Activated CD4-positive, alpha-beta T cell treated with anti-CD3 and anti-CD28 coated beads, Interleukin-2, amount 50 U/mL, for 24 hours (primary cell): ENCODE data around the gene CCL28.
"Not testable (repeated sequence)": the region's sequence is repeated elsewhere in the genome, so short reads cannot be mapped to it uniquely, and the experiment has no call there.

Experiments used
- DNase-seq, 2 donors: peaks; one replicate each; pipeline ENCODE4 v3.0.0-alpha.2; 2020; ENCODE audit warnings: low read depth in 1 of 2, low spot score in 1 of 2

Gene CCL28

GRCh38 chr5:43410414-43410813, 1.8 kb downstream of the CCL28 start:
- DNase-seq = no peak

GRCh38 chr5:43409809-43410271, 2.4 kb downstream of the CCL28 start:
- no peak for DNase-seq

GRCh38 chr5:43402524-43403066, 9.6 kb downstream of the CCL28 start:
- not testable (repeated sequence) for DNase-seq

GRCh38 chr5:43401827-43402226, 10.4 kb downstream of the CCL28 start:
- no peak for DNase-seq

GRCh38 chr5:43400082-43400481, 12.1 kb downstream of the CCL28 start:
- no peak for DNase-seq

GRCh38 chr5:43396762-43397304, 15.4 kb downstream of the CCL28 start:
- DNase-seq = peak; percentile 31 to 36

- DNase-seq = no peak
Measured at GRCh38 chr5:43390471-43390870, 21.7 kb downstream of the CCL28 start.

GRCh38 chr5:43389679-43390329, 22.4 kb downstream of the CCL28 start:
- DNase-seq = peak in 1 of 2 donors; percentile 41

- no peak for DNase-seq
Measured at GRCh38 chr5:43386960-43387362, 25.2 kb downstream of the CCL28 start.

GRCh38 chr5:43376496-43377140, 35.6 kb downstream of the CCL28 start:
- no peak for DNase-seq

GRCh38 chr5:43371821-43372220, 40.4 kb downstream of the CCL28 start:
- DNase-seq = no peak

- no peak for DNase-seq
Measured at GRCh38 chr5:43370352-43370751, 41.8 kb downstream of the CCL28 start.

- DNase-seq = no peak
Measured at GRCh38 chr5:43369651-43370050, 42.5 kb downstream of the CCL28 start.

GRCh38 chr5:43367909-43368669, 44.1 kb downstream of the CCL28 start:
- no peak for DNase-seq

GRCh38 chr5:43367453-43367852, 44.7 kb downstream of the CCL28 start:
- no peak for DNase-seq

- DNase-seq = not testable (repeated sequence)
Measured at GRCh38 chr5:43366680-43367246, 45.4 kb downstream of the CCL28 start.

- not testable (repeated sequence) for DNase-seq
Measured at GRCh38 chr5:43365155-43365554, 47.0 kb downstream of the CCL28 start.

GRCh38 chr5:43363445-43364152, 48.6 kb downstream of the CCL28 start:
- no peak for DNase-seq

- no peak for DNase-seq
Measured at GRCh38 chr5:43362725-43363435, 49.3 kb downstream of the CCL28 start.

GRCh38 chr5:43358726-43359125, 53.5 kb downstream of the CCL28 start:
- no peak for DNase-seq
